CD4-positive, alpha-beta T cell treated with Interleukin-21 for 1 hour (primary cell): ENCODE measurements around the gene PLOD3.

Experiments
- DNase-seq: peaks from one replicate; pipeline ENCODE4 v3.0.0-alpha.2; 2020

Gene PLOD3

DNA sequence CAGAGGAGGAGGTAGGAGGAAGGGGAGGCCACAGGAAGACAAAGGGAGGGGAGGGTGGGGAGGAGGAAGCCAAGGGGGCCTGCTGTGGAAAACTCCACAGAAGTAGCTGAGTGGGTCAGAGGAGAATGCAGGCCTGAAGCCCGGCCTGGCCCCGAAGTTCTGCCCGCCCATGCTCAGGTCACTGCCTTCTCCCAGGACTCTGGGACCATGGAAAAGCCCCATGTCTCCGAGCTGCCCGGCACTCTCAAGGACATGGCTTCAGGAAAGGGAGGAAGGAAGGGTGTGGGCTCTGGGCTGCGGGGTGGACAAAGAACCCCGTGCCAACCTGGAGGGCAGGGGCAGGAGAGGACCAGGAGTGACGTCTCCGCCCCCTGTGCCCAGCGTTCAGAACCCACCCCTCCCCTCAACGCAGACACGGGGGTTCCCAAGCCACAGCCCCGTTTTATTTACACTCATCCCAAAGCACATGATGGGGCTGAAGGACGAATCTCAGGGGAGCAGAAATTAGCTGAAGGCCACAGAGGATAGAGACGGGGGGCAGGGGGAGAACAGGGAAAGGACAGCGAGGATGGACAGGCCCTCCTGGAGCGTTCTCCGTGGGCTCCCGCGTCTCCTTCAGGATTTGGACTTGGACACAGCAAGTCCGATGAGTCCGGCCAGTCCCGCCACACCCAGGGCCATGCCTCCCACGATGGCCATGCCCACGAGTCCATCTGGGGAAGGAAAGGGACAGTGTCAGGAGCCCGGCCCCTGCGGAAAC is 22.0 kb upstream of the PLOD3 start:
- DNase-seq: no peak

DNA sequence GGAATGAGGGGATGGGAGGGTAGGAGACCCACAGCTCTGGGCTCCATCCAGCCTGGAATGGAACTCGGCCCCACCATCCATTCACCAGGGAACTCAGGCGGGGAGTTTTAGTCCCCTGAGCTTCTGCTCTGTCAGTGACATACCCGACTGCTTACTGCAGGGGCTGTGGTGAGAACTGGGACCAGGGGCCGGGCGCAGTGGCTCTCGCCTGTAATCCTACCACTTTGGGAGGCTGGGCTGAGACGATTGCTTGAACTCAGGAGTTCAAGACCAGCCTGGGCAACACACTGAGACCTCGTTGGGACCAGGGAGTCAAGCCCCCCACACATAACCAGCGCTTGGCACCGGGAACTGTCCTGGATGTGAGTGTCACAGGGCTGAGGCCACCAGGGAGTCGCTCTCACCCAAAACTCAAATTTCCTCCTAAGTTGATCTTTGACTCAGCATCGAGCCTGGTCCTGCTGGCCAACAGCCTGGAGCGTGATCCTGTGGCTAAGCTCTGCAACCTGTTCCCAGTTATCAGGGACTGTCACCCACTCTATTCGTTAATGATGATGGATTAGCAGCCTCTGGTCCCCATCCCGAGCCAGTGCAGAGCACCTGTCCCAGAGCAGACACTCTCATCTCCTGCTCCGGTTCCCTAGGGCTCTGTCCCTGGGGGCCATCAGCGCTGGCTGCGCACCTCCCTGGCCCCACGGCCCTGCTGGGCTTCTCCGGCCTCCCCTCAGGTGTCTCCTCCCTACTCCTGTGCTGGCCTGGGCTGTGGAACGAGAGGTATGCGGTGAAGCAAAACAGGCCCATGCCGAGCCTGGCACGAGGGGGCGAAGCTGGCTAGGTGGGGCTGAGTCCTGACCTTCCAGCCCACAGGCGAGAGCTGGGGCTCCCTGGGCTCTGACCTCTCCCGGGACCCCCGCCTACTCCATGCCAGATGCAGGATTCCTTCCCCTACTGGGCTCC is 21.1 kb upstream of the PLOD3 start:
- no peak for DNase-seq

DNA sequence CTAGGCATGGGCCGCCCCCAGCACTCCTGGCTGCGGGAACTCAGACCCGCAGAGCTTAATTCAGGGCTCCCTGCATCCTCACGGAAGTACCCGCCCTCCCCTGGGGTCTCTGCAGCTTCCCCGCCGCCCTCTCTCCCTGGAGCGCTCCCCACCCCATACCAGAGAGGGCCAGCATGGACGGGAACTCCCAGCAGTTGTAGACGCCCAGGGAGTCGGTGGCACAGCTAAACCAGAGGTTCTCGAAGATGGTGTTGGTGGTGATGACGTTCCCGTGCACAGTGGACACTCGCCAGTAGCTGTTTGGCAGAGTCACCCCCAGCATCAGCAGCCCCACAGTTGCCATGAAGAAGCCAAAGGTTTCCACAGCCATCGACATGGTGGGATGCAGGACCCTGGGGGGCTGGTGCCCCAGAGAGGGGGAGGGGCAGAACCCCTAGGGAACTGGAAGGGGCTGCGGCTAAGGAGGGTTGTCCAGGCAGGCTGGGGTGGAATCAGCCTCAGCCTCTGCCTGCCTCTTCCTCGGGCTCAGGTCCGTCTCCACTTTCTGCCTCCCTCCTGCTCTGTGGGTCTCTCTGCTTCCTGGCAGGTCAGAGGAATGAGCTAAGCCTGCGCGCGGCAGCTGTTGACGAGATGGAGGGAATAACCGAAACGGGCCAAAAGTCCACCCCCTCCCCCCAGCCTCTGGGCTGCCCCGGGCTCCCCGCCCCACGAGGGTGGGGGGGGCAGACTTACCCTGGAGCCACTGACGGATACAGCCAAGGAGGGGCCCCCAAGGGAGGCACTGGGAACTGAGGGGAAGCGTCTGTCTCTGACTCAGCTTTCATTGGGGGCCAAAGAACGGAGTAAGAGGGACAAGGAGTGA is 20.1 kb upstream of the PLOD3 start, which contains the start of gene CLDN15:
Gene CLDN15 (minus strand): TSS at position 597 of the 862 bp plus-strand sequence. CDS start 221 bp downstream, at position 376.
- DNase-seq: no peak

DNA sequence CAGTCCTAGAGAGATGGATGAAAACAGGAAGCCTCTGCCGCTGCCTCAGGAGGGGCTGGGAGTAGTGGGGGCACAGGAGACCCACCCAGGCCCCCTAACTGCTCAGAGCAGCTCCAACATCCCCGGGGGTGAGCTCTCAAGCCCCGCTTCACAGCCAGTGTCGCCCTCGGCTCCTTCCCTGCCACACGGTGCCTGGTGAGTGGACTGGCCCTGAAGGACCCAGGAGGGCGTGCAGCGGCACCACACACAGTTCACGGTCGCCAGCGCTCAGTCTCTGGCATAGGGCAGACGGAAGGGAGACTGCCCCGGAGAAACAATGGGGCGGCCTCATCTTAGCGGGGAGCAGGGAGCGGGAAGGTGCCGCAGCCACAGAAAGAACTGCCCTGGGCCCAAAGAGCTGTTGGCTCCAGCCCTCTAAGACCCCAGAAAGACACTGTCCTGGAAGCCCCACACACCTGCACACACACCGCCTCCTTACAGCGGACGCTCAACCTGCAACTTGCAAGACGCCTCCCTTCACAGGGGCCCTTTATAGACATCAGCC is 19.0 kb upstream of the PLOD3 start:
- DNase-seq: no peak

DNA sequence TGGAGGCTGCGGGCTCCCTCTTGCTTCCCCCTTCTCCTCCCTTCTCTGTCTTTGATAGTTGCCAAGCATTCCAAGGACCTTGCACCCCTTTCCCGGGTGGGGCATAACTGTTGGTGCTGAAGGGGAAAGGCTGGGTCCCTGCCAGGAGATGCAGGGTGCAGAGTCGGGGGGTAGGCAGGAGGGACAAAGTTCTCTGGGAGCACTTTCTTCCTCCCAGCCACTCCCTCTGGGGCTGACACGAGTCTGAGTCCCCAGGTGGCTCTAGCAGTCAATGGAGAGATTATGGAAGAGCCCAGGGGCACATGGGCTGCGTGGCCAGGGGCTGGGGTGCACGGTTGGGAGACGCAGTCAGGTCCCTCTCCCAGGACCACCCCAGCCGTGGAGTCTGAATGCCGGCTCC is 18.1 kb upstream of the PLOD3 start:
- DNase-seq: no peak

DNA sequence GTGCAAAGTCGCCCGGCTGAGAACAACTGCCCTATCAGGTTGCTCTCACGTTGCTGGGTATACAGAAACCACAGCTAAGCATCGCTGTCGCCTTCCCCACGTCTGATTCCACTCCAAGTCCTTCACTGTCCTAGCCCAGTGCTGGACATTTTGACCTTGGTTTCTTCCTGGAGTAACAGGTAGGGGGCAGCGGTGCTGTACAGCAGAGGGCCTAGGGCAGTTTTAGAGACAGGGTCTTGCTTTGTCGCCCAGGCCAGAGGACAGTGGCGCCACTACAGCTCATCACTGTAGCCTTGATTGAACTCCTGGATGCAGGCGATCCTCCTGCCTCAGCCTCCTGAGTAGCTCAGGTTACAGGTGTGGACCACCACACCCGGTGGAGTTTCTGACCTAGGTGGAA is 17.7 kb upstream of the PLOD3 start:
- DNase-seq: no peak

DNA sequence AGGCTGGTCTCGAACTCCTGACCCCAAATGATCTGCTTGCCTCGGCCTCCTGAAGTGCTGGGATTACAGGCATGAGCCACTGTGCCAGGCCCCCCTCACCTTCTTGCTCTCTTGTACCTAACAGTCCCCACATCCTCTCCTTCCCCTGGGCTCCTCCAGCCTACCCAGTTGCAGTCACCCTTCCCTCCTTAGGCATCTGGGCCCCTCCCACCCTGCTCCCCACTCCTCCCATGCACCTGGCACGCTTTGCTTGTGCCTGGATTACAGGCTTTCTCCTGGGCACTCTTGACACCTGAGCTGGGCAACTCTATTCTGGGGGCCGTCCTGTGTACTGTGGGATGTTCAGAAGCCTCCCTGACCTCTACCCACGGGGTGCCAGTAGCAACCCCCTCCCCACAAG is 17.3 kb upstream of the PLOD3 start:
- DNase-seq: no peak

DNA sequence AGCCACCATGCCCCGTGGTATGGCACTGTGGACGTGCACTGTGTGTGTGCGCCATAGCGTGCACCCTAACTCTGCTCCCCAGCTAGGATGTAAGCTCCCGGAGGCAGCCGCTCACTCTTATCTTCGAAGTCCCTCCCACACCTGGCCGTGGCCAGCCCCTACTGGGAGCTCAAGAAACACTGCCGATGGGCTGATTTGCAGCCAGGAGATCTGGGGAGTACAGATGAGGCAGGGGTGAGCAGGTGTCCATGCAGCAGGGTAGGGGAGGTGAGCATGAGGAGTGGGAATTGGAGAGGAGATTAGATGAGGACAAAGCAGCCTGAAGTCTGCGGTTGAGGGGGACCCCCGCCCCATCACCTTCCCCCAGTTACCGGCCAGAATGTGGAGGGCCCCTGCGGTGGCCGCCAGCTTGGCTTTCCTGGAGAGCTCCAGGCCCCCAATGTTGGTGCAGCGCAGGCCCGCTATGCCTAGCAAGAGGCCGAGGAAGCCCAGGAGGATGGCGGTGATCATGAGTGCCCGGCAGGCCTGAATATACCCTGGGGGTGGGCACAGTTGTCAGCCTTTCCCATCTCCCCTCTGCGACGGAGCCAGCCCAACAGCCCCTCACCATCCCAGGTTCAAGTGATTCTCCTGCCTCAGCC is 16.6 kb upstream of the PLOD3 start:
- DNase-seq: no peak

DNA sequence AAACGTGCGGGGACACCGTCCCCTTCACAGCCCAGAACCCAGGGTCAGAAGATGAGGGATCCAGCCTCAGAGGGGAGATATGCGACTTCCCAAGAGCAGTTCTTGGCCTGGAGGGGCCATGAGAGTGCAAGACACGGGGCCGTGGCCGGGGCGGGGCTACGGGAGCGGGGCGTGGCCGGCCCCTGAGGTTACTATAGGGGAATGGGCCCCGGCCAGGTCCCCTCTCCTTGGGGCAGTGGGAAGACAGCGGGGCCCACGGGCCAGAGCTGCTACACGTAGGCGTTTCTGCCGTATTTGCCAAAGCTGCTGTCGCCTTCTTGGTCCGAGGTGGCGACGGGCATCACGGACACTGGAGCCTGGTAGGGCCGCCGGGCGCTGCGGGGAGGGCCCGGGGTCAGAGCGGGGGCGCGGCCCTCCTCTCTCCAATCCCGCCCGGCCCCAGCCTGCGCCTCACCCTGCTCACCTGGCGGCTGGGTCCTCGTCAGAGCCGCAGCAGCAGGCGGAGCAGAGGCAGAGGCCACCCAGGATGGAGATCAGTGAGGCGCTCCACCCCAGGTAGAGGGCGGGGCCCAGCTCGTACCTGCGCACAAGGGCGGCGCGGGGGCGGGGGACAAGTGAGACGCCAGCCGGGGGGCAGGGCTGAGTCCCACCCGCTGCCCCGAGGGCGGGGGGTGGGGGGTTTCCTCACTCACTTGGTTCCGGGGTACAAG is 14.9 kb upstream of the PLOD3 start:
- DNase-seq: no peak

DNA sequence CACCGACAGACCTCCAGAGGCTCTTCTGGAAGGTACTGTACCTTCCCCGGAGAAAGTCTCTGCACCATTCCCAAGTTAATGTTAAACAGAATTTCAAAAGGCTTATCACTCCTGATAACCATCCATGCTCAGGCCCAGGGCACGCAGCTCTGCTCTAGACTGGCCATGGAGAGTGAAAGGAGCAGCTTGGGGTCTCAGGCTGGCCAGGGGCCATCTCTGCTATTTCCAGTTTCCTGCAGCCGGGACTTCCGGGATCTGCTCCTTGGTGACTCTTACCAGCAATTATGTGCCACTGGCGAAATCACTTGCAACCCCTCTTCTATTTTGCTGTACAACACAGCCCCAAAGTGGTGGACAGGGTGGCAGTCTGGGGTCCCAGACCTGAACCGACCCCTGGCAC is 14.3 kb upstream of the PLOD3 start:
- DNase-seq: no peak

DNA sequence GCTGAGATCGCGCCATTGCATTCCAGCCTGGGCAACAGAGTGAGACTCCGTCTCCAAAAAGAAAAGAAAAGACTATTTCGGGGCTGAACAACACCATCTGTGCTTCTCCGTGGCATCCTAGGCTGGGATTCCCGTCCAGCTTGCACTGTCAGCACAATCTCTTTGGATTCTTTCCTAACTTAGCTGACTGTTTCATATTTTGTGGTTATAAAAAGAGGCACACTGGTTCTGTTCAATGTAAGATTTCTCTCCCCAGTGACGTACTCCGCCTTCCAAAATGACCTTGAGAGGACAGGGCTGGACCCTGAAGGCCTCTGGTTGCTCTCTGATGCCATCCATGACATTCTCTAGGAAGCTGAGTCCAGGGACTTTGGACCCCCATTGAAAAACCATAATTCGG is 9.3 kb upstream of the PLOD3 start:
- no peak for DNase-seq

DNA sequence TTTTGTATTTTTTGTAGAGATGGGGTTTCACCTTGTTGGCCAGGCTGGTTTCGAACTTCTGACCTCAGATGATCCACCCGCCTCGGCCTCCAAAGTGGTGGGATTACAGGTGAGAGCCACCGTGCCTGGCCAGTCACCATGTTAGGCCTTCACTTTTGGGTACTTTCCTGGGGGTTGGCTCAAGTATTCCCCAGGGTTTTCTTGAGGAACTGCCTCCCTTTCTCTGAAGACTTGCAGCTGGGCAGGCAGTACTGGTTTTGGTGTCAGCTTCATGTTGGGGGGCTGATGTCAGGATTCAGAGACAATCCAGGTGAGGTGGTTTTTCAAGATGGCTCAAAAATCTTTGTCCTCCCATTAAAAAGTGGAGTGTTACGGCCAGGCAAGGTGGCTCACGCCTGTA is 8.3 kb upstream of the PLOD3 start:
- no peak for DNase-seq

DNA sequence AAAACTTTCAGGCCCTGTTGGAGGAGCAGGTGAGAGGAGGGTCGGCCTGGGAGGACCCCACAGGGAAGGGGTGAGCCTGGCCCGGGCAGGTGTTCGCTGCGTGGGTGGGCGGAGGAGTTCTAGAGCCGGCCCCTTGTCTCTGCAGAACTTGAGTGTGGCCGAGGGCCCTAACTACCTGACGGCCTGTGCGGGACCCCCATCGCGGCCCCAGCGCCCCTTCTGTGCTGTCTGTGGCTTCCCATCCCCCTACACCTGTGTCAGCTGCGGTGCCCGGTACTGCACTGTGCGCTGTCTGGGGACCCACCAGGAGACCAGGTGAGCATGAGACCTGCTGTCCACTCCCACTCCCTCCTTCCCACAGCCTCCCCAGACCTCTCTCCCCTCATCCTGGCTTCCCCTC is 6.1 kb upstream of the PLOD3 start:
- no peak for DNase-seq

DNA sequence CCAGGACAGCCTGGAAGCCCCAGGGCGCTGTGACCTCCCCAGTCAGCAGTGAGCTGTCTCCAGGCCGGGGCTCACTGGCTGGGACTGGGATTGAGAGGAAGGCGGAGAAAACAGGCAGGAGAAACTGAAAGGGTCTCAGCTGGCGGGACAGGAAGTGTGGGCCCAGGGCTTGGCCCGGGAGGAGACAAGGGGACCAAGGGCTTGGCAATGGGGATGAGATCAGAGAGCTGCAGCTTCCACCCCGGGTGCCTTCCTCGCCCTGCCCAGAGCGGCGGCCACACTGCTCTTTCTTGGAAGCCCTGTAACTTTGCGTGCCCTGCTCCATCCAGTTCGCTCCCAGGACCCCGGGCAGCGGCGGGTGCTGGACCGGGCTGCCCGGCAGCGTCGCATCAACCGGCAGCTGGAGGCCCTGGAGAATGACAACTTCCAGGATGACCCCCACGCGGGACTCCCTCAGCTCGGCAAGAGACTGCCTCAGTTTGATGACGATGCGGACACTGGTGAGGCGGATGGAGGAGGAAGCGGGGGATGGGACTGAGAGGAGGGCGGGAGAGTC is 5.0 kb upstream of the PLOD3 start:
- DNase-seq: no peak

DNA sequence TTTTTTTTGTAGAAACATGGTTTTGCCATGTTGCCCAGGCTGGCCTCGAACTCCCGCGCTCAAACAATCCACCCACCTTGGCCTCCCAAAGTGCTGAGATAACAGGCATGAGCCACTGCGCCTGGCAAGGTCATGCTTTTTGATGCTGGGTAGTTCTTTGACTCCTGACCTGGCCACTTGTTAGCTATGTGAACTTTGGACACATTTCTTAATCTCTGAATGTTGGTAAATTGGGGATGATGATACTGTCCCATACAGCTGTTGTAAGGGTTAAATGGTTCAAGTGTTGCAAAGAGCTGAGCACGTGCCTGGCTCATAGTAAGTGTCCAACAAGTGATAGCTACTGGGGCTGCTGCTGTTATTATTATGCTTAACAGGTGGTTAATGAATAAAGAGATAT is 2.9 kb upstream of the PLOD3 start:
- DNase-seq: no peak

DNA sequence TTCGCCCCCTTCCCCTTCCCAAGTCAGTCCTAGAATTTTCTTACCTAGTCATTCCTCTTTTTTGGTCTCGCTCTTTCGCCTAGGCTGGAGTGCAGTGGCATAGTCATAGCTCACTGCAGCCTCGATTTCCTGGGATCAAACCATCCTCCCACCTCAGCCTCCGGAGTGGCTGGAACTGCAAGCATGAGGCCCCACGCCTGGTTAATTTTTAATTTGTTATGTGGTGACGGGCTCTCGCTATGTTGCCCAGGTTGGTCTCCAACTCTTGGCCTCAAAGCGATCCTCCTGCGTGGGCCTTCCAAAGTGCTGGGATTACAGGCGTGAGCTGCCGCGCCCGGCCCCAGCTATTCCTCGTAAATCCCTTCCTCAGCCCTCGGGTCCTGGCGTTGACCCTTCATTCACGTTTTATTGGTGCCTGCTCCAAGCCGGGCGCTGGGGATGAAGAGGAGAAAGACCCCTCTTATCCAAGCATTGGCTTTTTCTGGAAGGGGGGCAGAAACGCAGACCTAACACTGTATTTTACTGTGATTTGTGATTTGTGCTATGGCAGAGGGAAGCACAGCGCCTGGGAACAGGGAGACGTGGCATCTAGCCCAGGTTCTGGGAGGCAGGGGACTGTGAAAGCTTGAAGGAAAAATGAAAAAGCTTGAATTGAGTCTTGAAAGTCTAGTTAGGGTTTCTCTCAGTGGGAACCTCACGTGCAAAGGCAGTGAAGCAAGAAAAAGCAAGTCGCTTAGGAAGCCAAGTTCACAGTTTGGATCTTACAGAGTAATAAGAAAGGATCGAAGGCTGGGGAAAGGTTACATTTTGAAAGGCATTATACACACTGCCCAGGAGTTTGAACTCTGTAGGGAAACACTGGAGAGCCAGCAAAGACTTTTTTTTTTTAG is 1.1 kb upstream of the PLOD3 start:
- DNase-seq: no peak

DNA sequence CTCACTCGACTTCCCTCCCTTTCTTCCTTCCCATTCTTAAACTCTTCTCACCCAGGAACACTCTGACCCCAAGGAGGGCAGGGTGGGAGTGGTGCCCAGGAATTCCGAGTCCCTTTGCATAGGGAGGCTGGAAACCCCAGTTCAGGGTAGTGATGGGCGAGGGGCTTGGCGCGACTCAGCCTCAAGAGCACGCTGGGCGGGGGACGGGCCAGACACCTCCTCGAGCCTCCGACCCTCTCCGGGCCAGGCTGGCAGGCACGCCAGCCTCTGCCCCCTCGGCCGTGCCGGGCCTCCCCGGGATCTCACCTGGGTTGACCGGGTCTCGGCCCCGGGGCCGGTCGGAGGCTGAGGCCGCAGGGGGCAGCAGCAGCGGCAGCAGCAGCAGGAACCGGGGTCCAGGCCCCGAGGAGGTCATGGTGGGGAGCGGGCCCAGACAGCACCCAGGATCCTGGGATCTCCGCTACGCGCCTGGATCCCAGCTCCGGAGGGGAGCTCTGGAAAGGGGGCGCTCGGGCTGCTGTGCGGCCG is 457 bp downstream of the PLOD3 start:
- no peak for DNase-seq

DNA sequence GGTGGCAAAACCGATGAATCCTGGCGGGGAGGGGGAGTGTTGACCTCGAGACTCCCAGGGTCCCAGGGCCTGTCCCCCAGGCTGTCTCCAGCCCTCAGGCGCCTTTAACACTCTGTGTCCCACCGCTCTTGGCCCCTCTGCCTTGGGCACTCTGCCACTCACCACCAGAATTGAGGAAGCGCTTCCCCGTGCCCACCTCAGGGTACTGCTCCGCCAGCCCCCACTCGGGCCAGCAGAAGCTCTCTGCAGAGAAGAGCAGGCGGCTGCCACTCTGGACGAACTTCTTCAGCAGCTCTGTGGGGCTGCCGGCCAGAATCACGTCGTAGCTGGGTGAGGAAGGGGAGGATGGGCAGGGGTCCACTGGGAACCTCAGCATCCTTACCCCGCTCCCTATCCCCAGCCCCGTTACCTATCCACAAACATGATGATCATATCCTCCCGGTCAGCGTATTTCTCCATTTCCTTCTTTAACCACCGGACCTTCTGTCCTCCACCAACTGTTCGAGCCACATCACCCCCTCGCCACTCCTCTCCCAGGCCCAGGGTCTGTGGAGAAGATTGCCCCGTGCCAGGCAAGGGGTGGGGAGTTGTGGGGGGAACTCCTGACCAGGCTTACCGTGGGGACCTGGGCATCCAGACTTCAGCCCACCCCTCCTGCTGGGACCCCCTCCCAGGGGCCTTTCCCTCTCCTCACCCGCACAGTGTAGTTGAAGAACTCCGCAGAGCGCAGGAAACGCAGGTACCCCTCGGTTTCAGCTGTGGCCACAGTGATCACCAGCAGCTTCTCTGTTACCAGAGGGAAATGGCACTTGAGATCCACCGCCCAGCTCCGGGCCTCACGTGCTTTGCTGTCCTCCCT is 1.2 kb downstream of the PLOD3 start:
- DNase-seq: no peak

DNA sequence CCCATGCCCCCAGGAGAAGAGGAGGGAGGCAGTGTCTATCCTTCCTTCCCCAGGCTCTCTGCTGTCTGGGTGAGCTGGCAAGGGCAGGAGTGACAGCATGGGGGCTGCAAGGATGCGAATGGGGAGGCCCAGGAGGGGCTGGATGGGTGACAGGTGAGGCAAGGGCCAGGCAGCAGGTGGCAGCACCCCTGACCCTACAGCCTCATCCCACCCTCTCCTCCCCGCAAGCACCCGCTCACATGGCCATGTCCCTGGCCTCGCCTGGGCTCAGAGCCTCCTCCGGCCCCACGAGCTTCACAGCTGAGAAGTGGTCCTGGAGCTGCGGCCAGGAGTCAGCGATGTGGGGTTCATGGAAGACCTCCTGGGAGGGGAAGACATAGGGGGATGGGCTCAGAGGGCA is 5.4 kb downstream of the PLOD3 start:
- no peak for DNase-seq
